Neural crest cell (in vitro differentiated cells): Measurements from ENCODE around the gene JDP2. TPM values are rescaled to one million over a fixed set of nuclear protein-coding genes. Genes with fewer than 3 reads are reported as not detected.

ENCODE experiments used
- DNase-seq: peaks from one replicate; pipeline ENCODE4 v3.0.0; 2021; ENCODE audit warnings: low read depth, mixed read lengths, low spot score
- H3K27ac Mint-ChIP-seq: one replicate; pipeline ENCODE4 v1.8.0; 2021; ENCODE audit warnings: mild to moderate bottlenecking, mixed read lengths; ENCODE audit not compliant: unreplicated experiment
- H3K27me3 Mint-ChIP-seq: 2 replicates; pipeline ENCODE4 v1.8.0; 2021; ENCODE audit warnings: low read depth, mild to moderate bottlenecking, mixed read lengths
- H3K36me3 Mint-ChIP-seq: 2 replicates; pipeline ENCODE4 v1.8.0; 2021; ENCODE audit warnings: low read depth, mild to moderate bottlenecking, mixed read lengths
- H3K4me1 Mint-ChIP-seq: 2 replicates; pipeline ENCODE4 v1.8.0; 2021; ENCODE audit warnings: mixed read lengths
- H3K4me3 Mint-ChIP-seq: one replicate; pipeline ENCODE4 v1.8.0; 2021; ENCODE audit warnings: mild to moderate bottlenecking, mixed read lengths
- H3K9me3 Mint-ChIP-seq: 2 replicates; pipeline ENCODE4 v1.8.0; 2021; ENCODE audit warnings: mixed read lengths
- total RNA-seq: library from RNA; stranded (reverse); gene quantifications from 2 replicates; pipeline ENCODE4 v1.2.1, GENCODE V29; 2021
- TF ChIP-seq, protein P1 (sequence below): fragments of 200-600 bp; sonication (generic); conservative IDR thresholded peaks from 2 replicates; pipeline ENCODE4 v1.5.0; 2021; ENCODE audit warnings: antibody characterized with exemption, mild to moderate bottlenecking

Gene JDP2
- total RNA-seq, 1 donor from 2014 or later: 2.6 TPM

DNA sequence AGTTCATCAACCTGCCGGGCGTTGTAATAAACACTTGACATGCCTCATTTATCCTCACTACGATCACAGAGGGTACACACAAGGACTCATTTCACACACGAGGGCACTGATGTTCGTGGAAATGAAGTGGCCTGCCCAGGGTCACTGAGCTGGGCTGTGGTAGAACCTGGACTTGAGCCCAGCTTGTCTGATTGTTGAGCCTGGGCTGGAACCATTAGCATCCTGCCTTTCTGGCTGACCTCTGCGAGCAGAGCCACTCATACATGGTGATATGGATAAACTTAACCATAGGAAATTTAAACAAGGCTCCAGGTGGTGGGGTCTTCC is 16.6 kb upstream of the JDP2 start:
- Mint-ChIP-seq H3K4me1 (peaks cover 15% of the 10 kb centered on the region), H3K4me3 (no peak overlapping the region), H3K27me3 (no peaks in the 10 kb centered on the region), H3K9me3 (peaks cover 3% of the 10 kb centered on the region), H3K27ac (no peak overlapping the region), H3K36me3 (no peaks in the 10 kb centered on the region)
- DNase-seq: no peak
- TF ChIP-seq, protein P1, sequence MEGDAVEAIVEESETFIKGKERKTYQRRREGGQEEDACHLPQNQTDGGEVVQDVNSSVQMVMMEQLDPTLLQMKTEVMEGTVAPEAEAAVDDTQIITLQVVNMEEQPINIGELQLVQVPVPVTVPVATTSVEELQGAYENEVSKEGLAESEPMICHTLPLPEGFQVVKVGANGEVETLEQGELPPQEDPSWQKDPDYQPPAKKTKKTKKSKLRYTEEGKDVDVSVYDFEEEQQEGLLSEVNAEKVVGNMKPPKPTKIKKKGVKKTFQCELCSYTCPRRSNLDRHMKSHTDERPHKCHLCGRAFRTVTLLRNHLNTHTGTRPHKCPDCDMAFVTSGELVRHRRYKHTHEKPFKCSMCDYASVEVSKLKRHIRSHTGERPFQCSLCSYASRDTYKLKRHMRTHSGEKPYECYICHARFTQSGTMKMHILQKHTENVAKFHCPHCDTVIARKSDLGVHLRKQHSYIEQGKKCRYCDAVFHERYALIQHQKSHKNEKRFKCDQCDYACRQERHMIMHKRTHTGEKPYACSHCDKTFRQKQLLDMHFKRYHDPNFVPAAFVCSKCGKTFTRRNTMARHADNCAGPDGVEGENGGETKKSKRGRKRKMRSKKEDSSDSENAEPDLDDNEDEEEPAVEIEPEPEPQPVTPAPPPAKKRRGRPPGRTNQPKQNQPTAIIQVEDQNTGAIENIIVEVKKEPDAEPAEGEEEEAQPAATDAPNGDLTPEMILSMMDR: no peak

GRCh38 chr14:75413013-75413412 is 14.8 kb upstream of the JDP2 start:
- H3K36me3 Mint-ChIP-seq: no peaks in the 10 kb centered on the region
- DNase-seq: no peak
- no peaks in the 10 kb centered on the region for H3K27me3 Mint-ChIP-seq
- no peak overlapping the region for H3K4me3 Mint-ChIP-seq
- H3K4me1 Mint-ChIP-seq: peaks cover 12% of the 10 kb centered on the region
- peaks cover 3% of the 10 kb centered on the region for H3K9me3 Mint-ChIP-seq
- TF ChIP-seq, protein P1: no peak
- H3K27ac Mint-ChIP-seq: no peak overlapping the region

DNA sequence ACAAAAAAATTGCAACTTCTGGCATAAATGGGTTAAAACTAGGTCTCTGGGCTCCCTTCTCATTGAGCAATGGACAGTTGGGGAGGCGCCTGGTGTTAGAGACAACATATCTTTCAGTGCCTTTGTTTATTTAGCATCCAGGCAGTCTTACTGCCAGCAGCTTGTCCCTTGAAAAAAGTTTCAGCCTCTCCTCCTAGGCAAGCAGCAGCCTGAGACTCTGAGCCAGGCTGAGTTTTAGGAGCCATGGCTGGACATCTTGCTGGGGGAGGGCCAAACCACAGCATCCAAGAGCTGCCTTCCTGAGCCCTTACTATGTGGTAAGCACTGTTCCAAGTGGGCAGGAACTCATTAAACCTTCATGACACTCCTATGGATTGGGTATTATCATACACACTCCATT is 10.1 kb upstream of the JDP2 start:
- peaks cover 3% of the 10 kb centered on the region for H3K9me3 Mint-ChIP-seq
- no peak for DNase-seq
- peaks cover 17% of the 10 kb centered on the region for H3K4me1 Mint-ChIP-seq
- H3K27me3 Mint-ChIP-seq: peaks cover 1% of the 10 kb centered on the region
- TF ChIP-seq, protein P1: no peak
- H3K27ac Mint-ChIP-seq: no peak overlapping the region
- H3K36me3 Mint-ChIP-seq: no peaks in the 10 kb centered on the region
- no peak overlapping the region for H3K4me3 Mint-ChIP-seq

DNA sequence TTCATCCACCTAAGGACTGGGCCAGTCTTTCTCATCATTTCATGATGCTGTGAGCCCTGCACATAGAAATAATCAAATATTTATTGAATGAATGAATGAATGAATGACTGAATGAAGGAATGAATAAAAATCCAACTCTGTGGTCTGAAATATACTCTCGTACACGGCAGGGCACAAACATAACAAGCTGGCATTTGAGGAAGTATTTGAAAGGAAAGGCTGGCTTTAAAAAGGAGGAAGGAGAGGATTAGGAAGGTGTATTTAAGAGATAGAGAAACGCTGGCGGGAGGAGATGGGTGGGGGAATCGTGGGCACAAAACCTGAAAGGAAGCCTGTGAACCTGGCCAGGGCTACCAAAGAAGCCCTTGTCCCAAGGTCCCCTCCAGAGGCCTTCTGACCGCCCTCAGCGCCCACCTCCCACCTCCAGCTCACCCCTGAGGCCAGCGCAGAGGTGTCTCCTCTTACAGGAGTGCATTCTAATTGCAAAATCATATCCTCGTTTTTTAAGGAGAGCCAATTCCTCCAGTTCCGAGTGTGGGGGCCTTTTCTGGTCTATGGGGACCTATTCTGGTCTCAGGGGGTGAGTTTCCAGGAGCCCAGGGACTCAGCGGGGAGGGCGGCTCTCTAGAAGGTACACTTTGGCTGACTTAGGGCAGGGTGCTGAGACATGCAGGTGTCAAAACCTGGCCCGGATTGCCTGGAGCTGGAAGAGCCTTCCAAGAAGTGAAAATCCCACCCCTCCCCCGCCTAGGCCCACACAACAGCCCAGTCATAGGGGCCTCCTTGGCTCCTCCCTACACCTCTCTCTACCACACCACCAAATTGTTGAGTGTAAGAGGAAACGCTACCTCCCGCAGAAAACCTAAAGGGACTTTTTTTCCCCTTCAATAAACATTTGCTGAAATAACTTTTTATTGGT is 8.7 kb upstream of the JDP2 start:
- Mint-ChIP-seq H3K4me3 (peak overlapping the region; percentile 9), H3K4me1 (peaks cover 17% of the 10 kb centered on the region), H3K9me3 (peaks cover under 1% of the 10 kb centered on the region), H3K36me3 (no peaks in the 10 kb centered on the region), H3K27me3 (peaks cover 3% of the 10 kb centered on the region), H3K27ac (no peak overlapping the region)
- TF ChIP-seq, protein P1: no peak
- DNase-seq: no peak

DNA sequence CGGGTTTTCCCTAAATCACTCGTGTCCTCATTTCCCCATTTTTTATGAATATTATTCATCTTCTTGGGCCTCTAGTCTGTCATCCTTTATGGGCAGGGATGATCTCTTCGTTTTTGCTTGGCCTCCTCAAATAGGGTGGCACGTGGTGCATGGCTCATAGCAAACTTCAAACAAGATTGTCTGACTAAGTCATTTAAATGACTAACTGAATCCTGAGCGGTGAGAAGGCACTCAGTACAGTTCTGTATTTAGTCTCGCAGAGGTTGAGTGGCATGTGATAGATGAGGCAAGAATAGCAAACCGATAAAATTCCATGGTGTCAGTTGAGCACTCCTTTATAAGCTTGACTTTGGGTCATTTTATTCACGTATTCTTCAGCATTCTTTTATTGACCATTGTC is 5.7 kb upstream of the JDP2 start:
- H3K27me3 Mint-ChIP-seq: peaks cover 24% of the 10 kb centered on the region
- no peak overlapping the region for H3K27ac Mint-ChIP-seq
- H3K4me1 Mint-ChIP-seq: peaks cover 20% of the 10 kb centered on the region
- no peak overlapping the region for H3K4me3 Mint-ChIP-seq
- DNase-seq: no peak
- no peaks in the 10 kb centered on the region for H3K36me3 Mint-ChIP-seq
- TF ChIP-seq, protein P1: no peak
- H3K9me3 Mint-ChIP-seq: peaks cover 3% of the 10 kb centered on the region
